HepG2 (cell line): ENCODE data around the gene TRIM23. TPM values are rescaled to one million over a fixed set of nuclear protein-coding genes. Genes with fewer than 3 reads are reported as not detected.

Experiments used
- CREB1 ChIP-seq, 2 experiments: fragments of 450-650 bp in 1 of 2; IDR thresholded peaks; 2 replicates each; pipeline ENCODE4 v1.6.1; 2016 to 2017; ENCODE audit warnings: control low read depth in 1 of 2, mild to moderate bottlenecking in 1 of 2, missing compliant biosample characterization in 1 of 2, missing genetic modification characterization in 1 of 2
- FOXK1 ChIP-seq: sonication (generic); formaldehyde crosslinking; IDR thresholded peaks from 2 replicates; pipeline ENCODE4 v1.4.0; 2020; ENCODE audit warnings: low read depth, missing genetic modification reagents, borderline replicate concordance
- KDM2A ChIP-seq: sonication (generic); formaldehyde crosslinking; IDR thresholded peaks from 2 replicates; pipeline ENCODE4 v1.4.0; 2020; ENCODE audit warnings: low read depth, missing genetic modification reagents, borderline replicate concordance
- SAP130 ChIP-seq: IDR thresholded peaks from 2 replicates; pipeline ENCODE4 v1.6.1; 2016; ENCODE audit warnings: low read depth
- SMYD3 ChIP-seq: sonication (generic); formaldehyde crosslinking; IDR thresholded peaks from 2 replicates; pipeline ENCODE4 v1.8.1; 2023; ENCODE audit warnings: mild to moderate bottlenecking, missing genetic modification reagents
- TARDBP ChIP-seq: sonication (generic); formaldehyde crosslinking; IDR thresholded peaks from 2 replicates; pipeline ENCODE4 v1.8.0; 2022; ENCODE audit warnings: mild to moderate bottlenecking, missing genetic modification reagents
- ZNF383 ChIP-seq: sonication (generic); formaldehyde crosslinking; IDR thresholded peaks from 2 replicates; pipeline ENCODE4 v1.4.0; 2020; ENCODE audit warnings: missing genetic modification reagents, mild to moderate bottlenecking, borderline replicate concordance
- ZNF816 ChIP-seq: sonication (generic); formaldehyde crosslinking; IDR thresholded peaks from 2 replicates; pipeline ENCODE4 v1.8.0; 2022; ENCODE audit warnings: missing genetic modification reagents, mild to moderate bottlenecking, borderline replicate concordance
- polyA plus RNA-seq, 8 experiments: library from polyadenylated mRNA; depleted of rRNA in 3 of 8; stranded (reverse) in 7 of 8; unstranded in 1 of 8; fragments of >200 nt; fragmentation: Illumina TruSeq in 4 of 8; extraction: Trizol in 4 of 8; gene quantifications; 2 replicates each; pipeline versions ENCODE4 v1.2.1 to v1.2.3, GENCODE V29; 2011 to 2016; ENCODE audit warnings: low read depth in 4 of 8, missing spikeins in 1 of 8, mixed read lengths in 1 of 8; ENCODE audit not compliant: insufficient read depth in 1 of 8
- total RNA-seq, 5 experiments: library from RNA; depleted of rRNA; stranded (reverse); fragments of >200 nt; fragmentation: Illumina TruSeq; extraction: Trizol; gene quantifications; 2 replicates each; pipeline ENCODE4 v1.2.3, GENCODE V29; 2016; ENCODE audit warnings: low read depth in 1 of 5
- TF ChIP-seq, protein P1 (sequence below): sonication (generic); formaldehyde crosslinking; IDR thresholded peaks from 2 replicates; pipeline ENCODE4 v1.5.0; 2020; ENCODE audit warnings: mild to moderate bottlenecking, missing genetic modification reagents, borderline replicate concordance
- TF ChIP-seq, protein P2 (sequence below): sonication (generic); formaldehyde crosslinking; IDR thresholded peaks from 2 replicates; pipeline ENCODE4 v1.8.1; 2023; ENCODE audit warnings: mild to moderate bottlenecking, missing genetic modification reagents
- TF ChIP-seq, protein P3 (sequence below): sonication (generic); formaldehyde crosslinking; IDR thresholded peaks from 2 replicates; pipeline ENCODE4 v1.5.1; 2020; ENCODE audit warnings: missing genetic modification reagents, mild to moderate bottlenecking, borderline replicate concordance
- TF ChIP-seq, protein P4 (sequence below): sonication (generic); formaldehyde crosslinking; IDR thresholded peaks from 2 replicates; pipeline ENCODE4 v1.5.0; 2020; ENCODE audit warnings: missing genetic modification reagents, mild to moderate bottlenecking, borderline replicate concordance
- TF ChIP-seq, protein P5 (sequence below): sonication (generic); formaldehyde crosslinking; IDR thresholded peaks from 2 replicates; pipeline ENCODE4 v1.4.0; 2020; ENCODE audit warnings: mild to moderate bottlenecking, missing genetic modification reagents
- TF ChIP-seq, protein P6 (sequence below): sonication (generic); formaldehyde crosslinking; IDR thresholded peaks from 2 replicates; pipeline ENCODE4 v1.8.0; 2022; ENCODE audit warnings: low read depth, missing genetic modification reagents

Gene TRIM23
- total and polyA plus RNA-seq, 2 of the 13 experiments (the other 11 are each of a cell fraction or from before 2014, with no cell fraction given) = 4.6 to 11.4 TPM

DNA sequence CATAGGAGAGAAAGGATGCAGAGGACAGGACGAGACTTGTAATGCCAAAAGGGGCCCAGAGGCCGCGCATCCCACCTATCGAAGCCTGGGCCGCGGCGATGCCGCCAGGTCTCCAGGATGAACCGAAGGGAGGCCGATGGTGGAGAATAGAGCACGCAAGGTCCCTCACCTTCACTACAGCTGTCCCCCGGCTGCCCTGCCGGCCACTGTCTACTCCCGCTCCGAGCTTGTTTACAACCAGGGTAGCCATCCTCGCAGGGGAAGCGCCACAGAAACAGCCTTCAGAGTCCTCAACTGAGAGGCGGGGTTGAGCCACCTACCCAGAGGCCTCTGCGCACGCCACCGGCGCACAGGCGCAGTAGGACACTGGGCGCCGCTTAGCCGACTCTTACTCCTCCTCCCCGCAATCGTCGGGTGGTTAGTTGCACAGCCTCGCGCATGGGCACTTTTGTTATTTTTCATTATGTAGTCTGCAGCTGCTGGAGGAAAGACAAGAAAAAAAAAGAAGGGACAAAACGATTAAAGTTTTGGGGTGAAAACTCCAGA, at the start of gene TRIM23 (continued):
- TF ChIP-seq, protein P1, sequence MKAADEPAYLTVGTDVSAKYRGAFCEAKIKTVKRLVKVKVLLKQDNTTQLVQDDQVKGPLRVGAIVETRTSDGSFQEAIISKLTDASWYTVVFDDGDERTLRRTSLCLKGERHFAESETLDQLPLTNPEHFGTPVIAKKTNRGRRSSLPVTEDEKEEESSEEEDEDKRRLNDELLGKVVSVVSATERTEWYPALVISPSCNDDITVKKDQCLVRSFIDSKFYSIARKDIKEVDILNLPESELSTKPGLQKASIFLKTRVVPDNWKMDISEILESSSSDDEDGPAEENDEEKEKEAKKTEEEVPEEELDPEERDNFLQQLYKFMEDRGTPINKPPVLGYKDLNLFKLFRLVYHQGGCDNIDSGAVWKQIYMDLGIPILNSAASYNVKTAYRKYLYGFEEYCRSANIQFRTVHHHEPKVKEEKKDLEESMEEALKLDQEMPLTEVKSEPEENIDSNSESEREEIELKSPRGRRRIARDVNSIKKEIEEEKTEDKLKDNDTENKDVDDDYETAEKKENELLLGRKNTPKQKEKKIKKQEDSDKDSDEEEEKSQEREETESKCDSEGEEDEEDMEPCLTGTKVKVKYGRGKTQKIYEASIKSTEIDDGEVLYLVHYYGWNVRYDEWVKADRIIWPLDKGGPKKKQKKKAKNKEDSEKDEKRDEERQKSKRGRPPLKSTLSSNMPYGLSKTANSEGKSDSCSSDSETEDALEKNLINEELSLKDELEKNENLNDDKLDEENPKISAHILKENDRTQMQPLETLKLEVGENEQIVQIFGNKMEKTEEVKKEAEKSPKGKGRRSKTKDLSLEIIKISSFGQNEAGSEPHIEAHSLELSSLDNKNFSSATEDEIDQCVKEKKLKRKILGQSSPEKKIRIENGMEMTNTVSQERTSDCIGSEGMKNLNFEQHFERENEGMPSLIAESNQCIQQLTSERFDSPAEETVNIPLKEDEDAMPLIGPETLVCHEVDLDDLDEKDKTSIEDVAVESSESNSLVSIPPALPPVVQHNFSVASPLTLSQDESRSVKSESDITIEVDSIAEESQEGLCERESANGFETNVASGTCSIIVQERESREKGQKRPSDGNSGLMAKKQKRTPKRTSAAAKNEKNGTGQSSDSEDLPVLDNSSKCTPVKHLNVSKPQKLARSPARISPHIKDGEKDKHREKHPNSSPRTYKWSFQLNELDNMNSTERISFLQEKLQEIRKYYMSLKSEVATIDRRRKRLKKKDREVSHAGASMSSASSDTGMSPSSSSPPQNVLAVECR = peak; percentile 69
- TF ChIP-seq, protein P2, sequence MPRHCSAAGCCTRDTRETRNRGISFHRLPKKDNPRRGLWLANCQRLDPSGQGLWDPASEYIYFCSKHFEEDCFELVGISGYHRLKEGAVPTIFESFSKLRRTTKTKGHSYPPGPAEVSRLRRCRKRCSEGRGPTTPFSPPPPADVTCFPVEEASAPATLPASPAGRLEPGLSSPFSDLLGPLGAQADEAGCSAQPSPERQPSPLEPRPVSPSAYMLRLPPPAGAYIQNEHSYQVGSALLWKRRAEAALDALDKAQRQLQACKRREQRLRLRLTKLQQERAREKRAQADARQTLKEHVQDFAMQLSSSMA (CRISPR knock-in tag) = 0 out of 2 replicates have a peak, but pooled peaks have one; percentile 52
- TF ChIP-seq, protein P3, sequence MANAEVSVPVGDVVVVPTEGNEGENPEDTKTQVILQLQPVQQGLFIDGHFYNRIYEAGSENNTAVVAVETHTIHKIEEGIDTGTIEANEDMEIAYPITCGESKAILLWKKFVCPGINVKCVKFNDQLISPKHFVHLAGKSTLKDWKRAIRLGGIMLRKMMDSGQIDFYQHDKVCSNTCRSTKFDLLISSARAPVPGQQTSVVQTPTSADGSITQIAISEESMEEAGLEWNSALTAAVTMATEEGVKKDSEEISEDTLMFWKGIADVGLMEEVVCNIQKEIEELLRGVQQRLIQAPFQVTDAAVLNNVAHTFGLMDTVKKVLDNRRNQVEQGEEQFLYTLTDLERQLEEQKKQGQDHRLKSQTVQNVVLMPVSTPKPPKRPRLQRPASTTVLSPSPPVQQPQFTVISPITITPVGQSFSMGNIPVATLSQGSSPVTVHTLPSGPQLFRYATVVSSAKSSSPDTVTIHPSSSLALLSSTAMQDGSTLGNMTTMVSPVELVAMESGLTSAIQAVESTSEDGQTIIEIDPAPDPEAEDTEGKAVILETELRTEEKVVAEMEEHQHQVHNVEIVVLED (CRISPR knock-in tag) = peak; percentile 54; the same call in 1 of the 2 replicates
- TF ChIP-seq TARDBP (CRISPR knock-in tag) (peak; percentile 23; the same call in 1 of the 2 replicates), CREB1 (IDR thresholded peaks at IDR 0.05) (no peak), CREB1 (CRISPR knock-in tag; IDR thresholded peaks at IDR 0.05) (peak; percentile 62), ZNF816 (CRISPR knock-in tag) (no peak), KDM2A (peak; percentile 72; the same call in 1 of the 2 replicates), SMYD3 (CRISPR knock-in tag) (0 out of 2 replicates have a peak, but pooled peaks have one; percentile 68), SAP130 (CRISPR knock-in tag) (peak; percentile 90), FOXK1 (CRISPR knock-in tag) (peak; percentile 86), ZNF383 (CRISPR knock-in tag) (peak; percentile 69; the same call in 1 of the 2 replicates)
- TF ChIP-seq, protein P4, sequence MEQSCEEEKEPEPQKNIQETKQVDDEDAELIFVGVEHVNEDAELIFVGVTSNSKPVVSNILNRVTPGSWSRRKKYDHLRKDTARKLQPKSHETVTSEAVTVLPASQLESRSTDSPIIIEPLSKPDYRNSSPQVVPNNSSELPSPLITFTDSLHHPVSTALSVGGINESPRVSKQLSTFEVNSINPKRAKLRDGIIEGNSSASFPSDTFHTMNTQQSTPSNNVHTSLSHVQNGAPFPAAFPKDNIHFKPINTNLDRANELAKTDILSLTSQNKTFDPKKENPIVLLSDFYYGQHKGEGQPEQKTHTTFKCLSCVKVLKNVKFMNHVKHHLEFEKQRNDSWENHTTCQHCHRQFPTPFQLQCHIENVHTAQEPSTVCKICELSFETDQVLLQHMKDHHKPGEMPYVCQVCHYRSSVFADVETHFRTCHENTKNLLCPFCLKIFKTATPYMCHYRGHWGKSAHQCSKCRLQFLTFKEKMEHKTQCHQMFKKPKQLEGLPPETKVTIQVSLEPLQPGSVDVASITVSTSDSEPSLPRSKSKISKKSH (CRISPR knock-in tag) = no peak
- TF ChIP-seq, protein P5, sequence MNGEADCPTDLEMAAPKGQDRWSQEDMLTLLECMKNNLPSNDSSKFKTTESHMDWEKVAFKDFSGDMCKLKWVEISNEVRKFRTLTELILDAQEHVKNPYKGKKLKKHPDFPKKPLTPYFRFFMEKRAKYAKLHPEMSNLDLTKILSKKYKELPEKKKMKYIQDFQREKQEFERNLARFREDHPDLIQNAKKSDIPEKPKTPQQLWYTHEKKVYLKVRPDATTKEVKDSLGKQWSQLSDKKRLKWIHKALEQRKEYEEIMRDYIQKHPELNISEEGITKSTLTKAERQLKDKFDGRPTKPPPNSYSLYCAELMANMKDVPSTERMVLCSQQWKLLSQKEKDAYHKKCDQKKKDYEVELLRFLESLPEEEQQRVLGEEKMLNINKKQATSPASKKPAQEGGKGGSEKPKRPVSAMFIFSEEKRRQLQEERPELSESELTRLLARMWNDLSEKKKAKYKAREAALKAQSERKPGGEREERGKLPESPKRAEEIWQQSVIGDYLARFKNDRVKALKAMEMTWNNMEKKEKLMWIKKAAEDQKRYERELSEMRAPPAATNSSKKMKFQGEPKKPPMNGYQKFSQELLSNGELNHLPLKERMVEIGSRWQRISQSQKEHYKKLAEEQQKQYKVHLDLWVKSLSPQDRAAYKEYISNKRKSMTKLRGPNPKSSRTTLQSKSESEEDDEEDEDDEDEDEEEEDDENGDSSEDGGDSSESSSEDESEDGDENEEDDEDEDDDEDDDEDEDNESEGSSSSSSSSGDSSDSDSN = peak; percentile 51; the same call in 1 of the 2 replicates
- TF ChIP-seq, protein P6, sequence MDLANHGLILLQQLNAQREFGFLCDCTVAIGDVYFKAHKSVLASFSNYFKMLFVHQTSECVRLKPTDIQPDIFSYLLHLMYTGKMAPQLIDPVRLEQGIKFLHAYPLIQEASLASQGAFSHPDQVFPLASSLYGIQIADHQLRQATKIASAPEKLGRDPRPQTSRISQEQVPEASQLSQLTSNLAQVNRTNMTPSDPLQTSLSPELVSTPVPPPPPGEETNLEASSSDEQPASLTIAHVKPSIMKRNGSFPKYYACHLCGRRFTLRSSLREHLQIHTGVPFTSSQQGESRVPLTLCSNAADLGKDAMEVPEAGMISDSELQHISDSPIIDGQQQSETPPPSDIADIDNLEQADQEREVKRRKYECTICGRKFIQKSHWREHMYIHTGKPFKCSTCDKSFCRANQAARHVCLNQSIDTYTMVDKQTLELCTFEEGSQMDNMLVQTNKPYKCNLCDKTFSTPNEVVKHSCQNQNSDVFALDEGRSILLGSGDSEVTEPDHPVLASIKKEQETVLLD (CRISPR knock-in tag) = no peak
